ENCODE results near the gene PPP2R2C.

The PPP2R2C gene

GRCh38 chr4:6360385-6360784, 112.0 kb downstream of the PPP2R2C start:
- no peak for DNase-seq

DNA sequence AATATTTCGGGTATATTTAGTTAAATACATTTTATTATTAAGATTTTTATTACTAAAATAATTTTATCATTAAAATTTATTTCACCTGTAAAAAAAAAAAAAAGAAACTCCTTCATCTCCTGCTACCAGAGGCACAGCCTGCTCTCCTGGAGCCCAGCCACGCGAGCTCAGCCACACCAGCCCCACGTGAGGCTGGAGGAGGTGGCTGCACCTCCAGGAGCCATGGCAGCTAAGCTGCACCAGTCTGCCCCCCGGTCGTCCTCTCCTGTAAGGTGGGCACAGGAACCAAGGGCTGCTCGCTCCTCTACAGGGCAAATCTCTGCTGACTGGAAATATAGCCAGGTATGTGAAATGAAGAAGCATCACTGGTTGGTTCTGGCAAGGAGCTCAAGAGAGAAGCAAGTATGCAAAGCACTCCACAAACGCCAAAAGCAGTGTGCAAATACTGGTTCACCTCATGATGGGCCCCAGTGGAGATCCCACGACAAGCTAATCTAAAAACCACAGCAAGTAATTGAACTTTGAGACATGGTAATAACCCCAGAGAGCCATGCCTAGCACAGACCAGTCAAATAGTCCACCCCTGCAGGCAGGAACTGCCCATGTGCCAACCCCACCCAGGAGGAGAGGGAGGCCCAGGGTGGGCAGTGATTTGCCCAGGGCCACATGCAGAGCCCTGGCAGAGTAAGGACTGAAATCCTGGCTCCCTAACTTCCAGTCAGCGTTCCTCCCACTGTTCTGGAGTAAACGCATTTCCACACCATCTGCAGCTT, 112.7 kb downstream of the PPP2R2C start:
- DNase-seq = no peak

- no peak for DNase-seq
Observed at GRCh38 chr4:6357476-6357875, 114.9 kb downstream of the PPP2R2C start.

GRCh38 chr4:6356076-6356560, 116.3 kb downstream of the PPP2R2C start:
- no peak for DNase-seq

DNA sequence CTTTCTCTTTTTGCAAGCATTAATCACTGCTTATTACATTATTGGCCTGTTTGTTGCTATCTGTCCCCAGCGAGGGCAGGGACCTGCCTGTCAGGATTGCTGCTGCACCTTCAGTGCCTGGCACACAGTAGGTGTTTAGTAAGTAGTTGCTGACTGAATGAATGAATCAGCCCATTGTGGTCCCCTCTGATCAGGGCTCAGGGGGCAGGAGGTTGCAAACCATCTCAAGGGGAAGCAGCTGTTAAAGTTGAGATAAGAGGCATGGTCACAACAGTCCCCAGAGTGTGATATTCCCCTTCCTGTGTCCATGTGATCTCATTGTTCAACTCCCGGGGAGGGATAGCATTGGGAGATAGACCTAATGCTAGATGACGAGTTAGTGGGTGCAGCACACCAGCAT, 117.4 kb downstream of the PPP2R2C start:
- no peak for DNase-seq

DNA sequence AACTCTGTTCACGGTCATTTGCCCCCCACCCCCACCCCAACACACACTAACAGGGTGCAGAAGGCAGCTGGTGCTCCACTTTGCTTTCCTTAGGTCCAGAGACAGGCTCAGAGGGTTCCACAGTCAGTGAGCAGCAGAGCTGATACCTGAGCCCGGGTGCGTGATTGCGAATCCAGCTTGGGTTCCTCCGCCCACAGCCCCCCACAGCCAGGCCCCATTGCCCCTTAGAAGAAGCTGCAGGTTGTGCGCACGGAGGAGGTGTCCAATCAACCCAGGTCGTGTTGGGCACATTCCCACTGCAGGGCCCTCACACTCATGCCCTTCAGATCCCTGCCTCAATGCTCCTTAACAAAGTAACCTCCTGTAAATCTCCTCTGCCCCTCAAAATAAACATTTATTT, 117.8 kb downstream of the PPP2R2C start:
- no peak for DNase-seq

- DNase-seq = no peak
Observed at GRCh38 chr4:6354119-6354518, 118.3 kb downstream of the PPP2R2C start.

DNA sequence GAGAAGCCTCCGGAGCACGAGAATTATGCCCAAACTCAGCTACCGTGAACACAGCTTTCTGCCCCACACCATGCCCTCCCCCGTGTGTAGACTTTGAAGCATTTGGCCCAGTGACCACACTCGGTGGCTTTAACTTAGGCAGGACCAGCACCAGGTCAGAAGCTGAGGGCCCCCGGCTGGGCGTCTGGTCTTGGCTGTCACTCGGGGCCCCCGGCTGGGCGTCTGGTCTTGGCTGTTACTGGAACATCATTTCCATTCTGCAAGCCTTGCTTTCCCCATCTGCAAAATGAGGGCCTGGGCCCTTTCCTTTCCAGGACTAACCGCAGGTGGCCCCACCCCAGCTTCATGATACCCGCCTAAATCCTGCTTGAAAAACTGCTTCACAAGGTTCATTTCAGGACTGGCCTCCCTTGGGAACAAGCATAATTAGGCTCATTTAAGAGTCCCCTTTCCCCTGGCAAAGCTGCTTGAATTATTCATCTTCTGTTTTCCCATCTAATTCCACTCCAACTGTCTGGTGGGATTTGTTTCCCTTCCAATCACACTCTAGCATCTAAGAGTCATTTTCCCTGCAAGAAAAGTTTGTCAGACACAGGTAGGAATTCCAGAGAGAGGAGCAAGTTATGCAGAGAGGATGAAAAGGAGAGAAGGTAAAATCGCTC, 120.3 kb downstream of the PPP2R2C start:
- DNase-seq = no peak

DNA sequence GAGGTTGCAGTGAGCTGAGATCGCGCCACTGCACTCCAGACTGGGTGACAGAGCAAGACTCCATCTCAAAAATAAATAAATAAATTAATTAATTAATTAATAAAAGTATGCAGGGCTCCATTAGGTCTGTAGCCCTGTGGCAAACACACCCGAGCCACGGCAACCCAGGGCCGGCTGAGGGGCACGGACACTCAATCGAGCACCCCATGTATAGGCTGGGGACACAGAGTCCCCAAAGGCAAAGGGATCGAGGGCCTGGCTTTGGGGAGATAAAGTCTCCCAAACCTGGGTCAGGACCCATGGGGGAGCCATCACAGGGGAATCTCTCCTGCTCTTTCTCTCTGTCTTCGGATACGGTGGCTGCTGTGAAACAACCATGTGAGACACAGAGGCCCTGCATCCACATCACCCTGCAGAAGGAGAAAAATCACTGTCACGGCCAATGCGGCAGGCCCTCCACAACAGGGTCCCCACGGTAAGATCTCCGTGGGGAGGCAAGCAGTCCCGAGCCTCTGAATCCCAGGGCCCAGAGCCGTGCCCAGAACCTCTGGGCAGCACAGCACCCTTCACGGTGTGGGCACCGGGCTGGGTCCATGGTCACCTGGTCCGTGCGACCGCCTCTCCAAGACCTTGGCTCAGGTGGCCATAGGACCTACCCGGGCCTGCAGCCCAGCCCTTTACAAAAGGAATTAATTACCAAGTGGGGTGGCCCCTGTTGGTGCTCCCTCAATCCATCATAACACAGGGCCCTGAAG, 121.0 kb downstream of the PPP2R2C start:
- DNase-seq = no peak

GRCh38 chr4:6350646-6351045, 121.8 kb downstream of the PPP2R2C start:
- DNase-seq = no peak

DNA sequence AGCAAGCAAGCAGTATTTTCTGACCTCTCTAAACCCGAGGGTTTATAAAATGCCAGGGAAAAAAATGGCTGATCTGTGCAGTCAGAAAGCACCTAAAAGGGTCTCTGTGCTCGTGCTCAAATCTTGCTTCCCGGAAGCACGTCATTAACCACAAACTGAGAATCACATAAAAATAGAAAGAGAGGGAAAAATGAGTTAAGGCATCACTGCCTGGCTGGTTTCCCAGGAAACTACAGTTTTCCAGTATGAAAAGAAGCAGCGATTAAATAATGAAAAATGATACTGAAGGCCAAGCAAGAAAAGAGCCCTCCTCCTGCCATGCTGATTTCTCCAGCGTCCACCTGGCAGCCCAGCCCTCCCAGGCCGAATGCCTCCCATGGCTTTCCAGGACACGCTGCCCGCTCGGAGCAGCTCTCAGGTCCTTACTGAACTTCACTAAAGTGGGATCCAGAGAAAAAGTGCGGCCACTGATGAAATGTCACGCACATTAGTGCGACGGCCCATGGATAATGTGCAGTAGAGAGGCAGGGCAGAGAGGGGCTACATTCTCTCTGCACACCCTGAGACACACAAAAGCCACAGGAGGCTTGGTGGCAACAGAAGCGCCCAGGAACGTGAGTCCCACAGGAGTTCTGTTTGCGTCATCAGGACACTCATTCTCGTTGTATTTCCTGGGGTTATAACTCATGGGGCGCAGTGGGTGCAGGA, 122.4 kb downstream of the PPP2R2C start:
- DNase-seq = no peak

DNA sequence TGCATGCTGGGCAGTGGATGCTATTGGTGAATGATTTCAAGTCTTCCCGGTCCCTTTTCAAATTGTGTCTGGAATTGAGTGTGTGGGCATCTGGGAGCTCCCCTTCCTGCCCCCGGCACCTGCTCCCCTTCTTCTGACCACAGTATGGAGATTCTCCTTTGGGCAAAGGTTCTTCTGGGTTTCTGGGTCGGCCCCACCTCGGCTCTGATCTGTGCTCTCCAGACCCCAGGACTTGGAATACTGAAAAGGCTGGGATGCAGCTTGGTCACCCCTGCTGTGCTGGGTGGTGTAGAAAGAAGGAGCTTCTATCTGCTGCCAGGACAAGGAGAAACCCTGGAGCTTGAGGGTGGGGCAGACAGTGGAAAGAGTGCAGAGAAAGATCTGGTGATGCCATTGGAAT, 124.0 kb downstream of the PPP2R2C start:
- DNase-seq = no peak

DNA sequence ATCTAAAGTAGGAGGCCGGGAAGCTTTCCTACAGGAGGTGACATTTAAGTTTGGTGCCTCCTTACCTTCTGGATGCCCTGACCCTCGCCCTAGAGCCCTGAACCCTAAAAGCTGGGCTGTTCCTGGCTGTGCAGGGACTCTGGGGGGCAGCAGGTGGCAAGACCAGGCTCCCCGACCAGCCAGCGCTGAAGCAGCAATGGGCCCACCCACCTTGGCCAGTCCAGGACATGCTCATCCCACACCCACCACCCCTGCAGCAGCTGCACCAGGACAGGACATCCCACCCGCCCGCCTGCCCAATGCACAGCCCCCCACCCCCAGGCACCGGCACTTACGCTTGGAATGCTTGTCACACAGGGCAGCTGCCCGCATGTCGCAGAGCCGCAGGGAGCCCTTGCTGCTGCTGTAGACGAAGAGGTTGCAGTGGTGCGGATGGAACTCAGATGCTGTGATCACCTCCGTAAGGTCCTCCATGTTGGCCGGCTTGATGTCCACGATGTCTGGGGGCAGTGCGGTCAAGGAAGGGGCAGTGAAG, 124.8 kb downstream of the PPP2R2C start:
- DNase-seq = no peak

DNA sequence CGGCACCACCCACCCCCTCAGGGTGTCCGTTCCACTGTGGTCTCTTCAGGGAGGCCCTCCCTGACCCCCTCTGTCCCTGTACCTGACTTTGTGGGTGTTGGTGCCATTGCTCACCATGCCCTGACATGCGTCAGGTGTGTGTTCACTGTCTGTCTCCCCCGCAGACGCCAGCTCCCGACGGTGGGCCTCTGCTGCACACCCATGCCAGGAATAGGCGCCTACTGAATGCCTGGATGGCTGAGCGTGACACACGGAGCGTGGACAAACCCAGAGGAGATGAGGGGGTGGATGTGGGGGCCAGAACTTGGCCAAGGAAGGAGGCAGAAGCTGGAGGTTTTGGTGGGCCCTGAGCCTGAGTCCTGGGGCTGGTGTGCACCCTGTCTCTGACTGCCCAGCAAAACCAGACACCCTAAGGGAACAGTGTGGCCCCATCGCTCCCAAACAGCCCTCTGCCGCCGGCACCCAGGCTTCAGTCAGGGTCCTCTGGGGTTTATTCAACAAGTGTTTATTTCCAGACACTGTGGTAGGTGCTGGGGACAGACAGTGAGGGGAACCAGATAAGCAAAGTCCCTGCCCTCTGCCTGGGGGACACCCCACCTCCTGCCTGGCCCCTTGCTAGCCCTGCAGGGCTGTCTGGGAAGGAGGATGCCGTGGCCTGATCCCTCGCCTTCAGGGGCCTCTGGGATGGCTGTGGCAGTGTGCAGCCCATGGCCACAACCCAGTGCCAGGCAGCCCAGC, 125.9 kb downstream of the PPP2R2C start:
- DNase-seq = no peak

DNA sequence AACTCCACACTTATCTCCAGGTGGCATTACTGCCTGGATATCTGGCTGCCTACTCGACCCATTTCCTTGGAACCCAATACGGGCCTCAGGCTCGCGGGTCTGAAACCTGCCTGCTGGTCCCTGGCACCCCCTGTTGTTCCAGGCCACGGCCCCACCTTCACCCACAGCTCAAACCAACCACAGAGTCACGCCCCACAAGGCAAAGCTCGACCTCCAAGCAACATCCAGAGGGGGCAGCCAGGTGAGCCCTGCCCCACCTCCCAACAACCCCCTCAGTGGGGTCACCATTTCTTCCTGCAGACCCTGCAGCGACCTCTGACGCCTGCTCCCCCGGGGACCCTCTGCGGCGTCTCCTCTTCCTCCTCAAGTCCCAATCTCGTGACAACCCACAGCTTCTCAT, 126.5 kb downstream of the PPP2R2C start:
- no peak for DNase-seq

- DNase-seq = no peak
Observed at GRCh38 chr4:6345096-6345830, 127.2 kb downstream of the PPP2R2C start.

- DNase-seq = no peak
Observed at GRCh38 chr4:6343939-6344408, 128.4 kb downstream of the PPP2R2C start.

DNA sequence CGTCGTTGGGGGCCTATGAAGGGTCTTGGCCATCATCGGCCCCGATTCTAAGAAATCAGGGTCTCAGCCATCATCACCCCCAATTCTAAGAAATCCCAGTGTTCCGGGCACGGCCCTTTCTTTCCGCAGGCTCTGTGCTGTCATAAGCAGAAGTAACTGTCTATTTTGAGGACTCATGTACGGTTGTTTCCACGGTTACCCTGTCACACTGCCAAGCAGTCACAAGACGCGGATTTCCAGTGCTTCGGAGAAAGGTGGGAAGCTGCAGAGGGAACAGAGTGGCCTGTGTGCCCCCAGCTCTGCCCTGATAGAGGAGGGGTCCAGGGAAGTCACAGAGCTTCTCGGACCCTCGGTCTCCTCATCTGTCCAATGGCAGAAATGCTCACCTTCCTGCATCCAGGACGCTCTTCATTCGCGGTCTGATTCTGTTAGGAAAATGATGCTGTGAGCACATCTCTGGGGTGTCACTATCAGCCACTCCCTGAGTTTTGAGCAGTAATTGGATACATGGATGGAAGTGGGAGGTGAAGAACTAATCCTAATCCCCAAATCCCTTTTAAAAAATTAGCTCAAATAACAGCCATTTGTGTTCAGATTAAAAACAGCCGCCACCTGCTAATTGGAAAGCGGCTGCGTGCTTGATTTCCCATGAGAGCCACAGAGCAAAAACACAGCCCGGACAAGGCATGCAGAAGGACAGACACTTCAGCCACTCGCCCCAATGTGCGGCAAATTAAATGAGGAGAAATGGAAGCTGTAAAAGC, 129.7 kb downstream of the PPP2R2C start:
- DNase-seq = peak; percentile 10

- DNase-seq = no peak
Observed at GRCh38 chr4:6341696-6342095, 130.7 kb downstream of the PPP2R2C start.

DNA sequence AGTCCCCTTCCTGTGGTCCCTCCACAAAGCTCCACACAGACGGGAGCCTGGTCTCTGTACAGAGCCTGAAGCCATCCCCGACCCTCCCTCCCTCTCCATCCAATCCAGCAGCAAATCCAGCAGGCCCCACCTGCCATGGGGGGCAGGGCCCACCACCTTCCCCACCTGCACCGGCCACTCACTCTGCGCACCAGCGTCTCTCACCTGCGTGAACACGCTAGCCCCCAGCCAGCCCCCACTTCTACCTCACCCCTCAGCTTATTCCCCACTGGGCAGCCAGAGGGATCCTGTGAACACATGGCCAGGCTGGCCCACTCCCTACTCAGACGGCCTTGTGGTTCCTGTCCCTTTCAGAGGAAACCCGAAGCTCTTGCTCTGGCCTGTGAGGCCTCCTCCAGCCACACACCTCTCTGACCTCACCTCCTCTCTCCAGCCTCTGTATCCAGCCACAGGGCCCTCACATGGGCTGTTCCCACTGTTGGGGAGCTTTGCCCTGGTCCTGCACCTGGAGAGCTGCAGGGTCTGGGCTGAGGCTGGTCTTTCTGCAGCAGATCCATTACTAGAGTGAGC, 131.9 kb downstream of the PPP2R2C start:
- no peak for DNase-seq
